H9 (cell line): ENCODE results near the gene ATG101. TPM values are rescaled to one million over a fixed set of nuclear protein-coding genes. Genes with fewer than 3 reads are reported as not detected.

Experiments
- DNase-seq: peaks from one replicate; pipeline ENCODE4 v3.0.0-alpha.2; 2017
- H2AFZ ChIP-seq: one replicate; pipeline ENCODE4 v1.6.1; 2013; ENCODE audit warnings: mild to moderate bottlenecking, low read length, control low read depth, moderate library complexity
- H2AK5ac ChIP-seq: 2 replicates; pipeline ENCODE4 v1.6.1; 2013; ENCODE audit warnings: low read length, control low read depth, mixed read lengths; ENCODE audit not compliant: insufficient read length
- H2BK120ac ChIP-seq: one replicate; pipeline ENCODE4 v1.6.1; 2013; ENCODE audit warnings: low read depth, mild to moderate bottlenecking, low read length, control low read depth, inconsistent platforms; ENCODE audit not compliant: poor library complexity, severe bottlenecking
- H2BK12ac ChIP-seq: 2 replicates; pipeline ENCODE4 v1.6.1; 2013; ENCODE audit warnings: low read length, control low read depth, mixed read lengths, low read depth; ENCODE audit not compliant: insufficient read length
- H2BK15ac ChIP-seq: 2 replicates; pipeline ENCODE4 v1.6.1; 2013; ENCODE audit warnings: low read depth, low read length, control low read depth
- H2BK20ac ChIP-seq: one replicate; pipeline ENCODE4 v1.6.1; 2013; ENCODE audit warnings: low read depth, mild to moderate bottlenecking, low read length, control low read depth, inconsistent platforms; ENCODE audit not compliant: poor library complexity, severe bottlenecking
- H2BK5ac ChIP-seq: 2 replicates; pipeline ENCODE4 v1.6.1; 2013; ENCODE audit warnings: low read length, control low read depth, mixed read lengths; ENCODE audit not compliant: insufficient read length
- H3K14ac ChIP-seq: 2 replicates; pipeline ENCODE4 v1.6.1; 2013; ENCODE audit warnings: low read length, control low read depth; ENCODE audit not compliant: insufficient read depth
- H3K18ac ChIP-seq: 2 replicates; pipeline ENCODE4 v1.6.1; 2013; ENCODE audit warnings: low read depth, mild to moderate bottlenecking, mixed read lengths, low read length, control low read depth; ENCODE audit not compliant: insufficient read length
- H3K23ac ChIP-seq: 2 replicates; pipeline ENCODE4 v1.6.1; 2013; ENCODE audit warnings: low read length, control low read depth, mixed read lengths, low read depth; ENCODE audit not compliant: insufficient read length
- H3K23me2 ChIP-seq: 2 replicates; pipeline ENCODE4 v1.6.1; 2013; ENCODE audit warnings: low read depth, mild to moderate bottlenecking, mixed read lengths, low read length, control low read depth; ENCODE audit not compliant: insufficient read length, poor library complexity, severe bottlenecking
- H3K27ac ChIP-seq: 2 replicates; pipeline ENCODE4 v1.5.1; 2013; ENCODE audit warnings: low read length, control low read depth, mixed read lengths, low read depth; ENCODE audit not compliant: insufficient read length
- H3K27me3 ChIP-seq: 2 replicates; pipeline ENCODE4 v1.6.1; 2013; ENCODE audit warnings: low read length, control low read depth, inconsistent platforms; ENCODE audit not compliant: insufficient read depth
- H3K4ac ChIP-seq: 2 replicates; pipeline ENCODE4 v1.6.1; 2013; ENCODE audit warnings: low read depth, mild to moderate bottlenecking, control low read depth, inconsistent platforms, low read length, moderate library complexity
- H3K4me1 ChIP-seq: 2 replicates; pipeline ENCODE4 v1.6.1; 2013; ENCODE audit warnings: low read length, control low read depth, inconsistent platforms; ENCODE audit not compliant: insufficient read depth
- H3K4me2 ChIP-seq: 2 replicates; pipeline ENCODE4 v1.6.1; 2013; ENCODE audit warnings: low read length, control low read depth, mixed read lengths; ENCODE audit not compliant: insufficient read length, insufficient read depth
- H3K56ac ChIP-seq: 2 replicates; pipeline ENCODE4 v1.6.1; 2013; ENCODE audit warnings: low read depth, mild to moderate bottlenecking, mixed read lengths, low read length, control low read depth; ENCODE audit not compliant: insufficient read length
- H3K79me1 ChIP-seq: 2 replicates; pipeline ENCODE4 v1.6.1; 2013; ENCODE audit warnings: low read depth, mild to moderate bottlenecking, moderate library complexity, low read length, control low read depth, inconsistent platforms; ENCODE audit not compliant: insufficient read depth, poor library complexity, severe bottlenecking
- H3K79me2 ChIP-seq: 2 replicates; pipeline ENCODE4 v1.6.1; 2013; ENCODE audit warnings: low read length, control low read depth, inconsistent platforms; ENCODE audit not compliant: insufficient read depth
- H3K9ac ChIP-seq: 2 replicates; pipeline ENCODE4 v1.6.1; 2013; ENCODE audit warnings: low read length, control low read depth, mixed read lengths; ENCODE audit not compliant: insufficient read length; ENCODE audit errors: extremely low read depth
- H3K9me3 ChIP-seq: one replicate; pipeline ENCODE4 v1.6.1; 2013; ENCODE audit warnings: low read depth, low read length, inconsistent platforms; ENCODE audit not compliant: control insufficient read depth
- H3T11ph ChIP-seq: one replicate; pipeline ENCODE4 v1.6.1; 2013; ENCODE audit warnings: mild to moderate bottlenecking, low read length, control low read depth, inconsistent platforms
- H4K20me1 ChIP-seq: one replicate; pipeline ENCODE4 v1.6.1; 2013; ENCODE audit not compliant: control insufficient read depth, insufficient read length, insufficient read depth
- H4K5ac ChIP-seq: 2 replicates; pipeline ENCODE4 v1.6.1; 2013; ENCODE audit warnings: low read depth, mild to moderate bottlenecking, mixed read lengths, low read length, control low read depth; ENCODE audit not compliant: insufficient read length
- H4K8ac ChIP-seq: replicated peaks from 2 replicates; pipeline ENCODE4 v1.6.1; 2013; ENCODE audit warnings: low read length, control low read depth, mixed read lengths, low read depth; ENCODE audit not compliant: insufficient read length
- H4K91ac ChIP-seq: 2 replicates; pipeline ENCODE4 v1.6.1; 2013; ENCODE audit warnings: low read depth, mild to moderate bottlenecking, moderate library complexity, mixed read lengths, low read length, control low read depth; ENCODE audit not compliant: insufficient read length
- H3K27ac Mint-ChIP-seq, 3 experiments: 2 replicates in 2 of 3; 3 replicates in 1 of 3; pipeline ENCODE4 v1.8.0; 2020 to 2021; ENCODE audit warnings: mixed read lengths in 3 of 3, mild to moderate bottlenecking in 1 of 3, moderate library complexity in 1 of 3
- H3K27me3 Mint-ChIP-seq: 2 replicates; pipeline ENCODE4 v1.8.0; 2021; ENCODE audit warnings: low read depth, mild to moderate bottlenecking, moderate library complexity, mixed read lengths
- H3K36me3 Mint-ChIP-seq, 3 experiments: 2 replicates in 2 of 3; 3 replicates in 1 of 3; pipeline ENCODE4 v1.8.0; 2020 to 2021; ENCODE audit warnings: low read depth in 3 of 3, mixed read lengths in 3 of 3; ENCODE audit not compliant: insufficient read depth in 1 of 3
- H3K4me1 Mint-ChIP-seq, 2 experiments: 2 replicates each; pipeline ENCODE4 v1.8.0; 2020; ENCODE audit warnings: mixed read lengths in 2 of 2
- H3K4me3 Mint-ChIP-seq, 2 experiments: 2 replicates in 1 of 2; 3 replicates in 1 of 2; pipeline ENCODE4 v1.8.0; 2020 to 2021; ENCODE audit warnings: mild to moderate bottlenecking in 2 of 2, mixed read lengths in 2 of 2, moderate library complexity in 1 of 2
- H3K9me3 Mint-ChIP-seq, 2 experiments: 2 replicates in 1 of 2; 3 replicates in 1 of 2; pipeline ENCODE4 v1.8.0; 2020; ENCODE audit warnings: mild to moderate bottlenecking in 2 of 2, mixed read lengths in 2 of 2, moderate library complexity in 1 of 2
- WGBS: extraction: QIAGEN DNeasy Blood & Tissue Kit; methylation state at CpG from one replicate; pipeline ENCODE4 v1.1.7; 2013; ENCODE audit warnings: missing lambda C conversion rate, low lambda C conversion rate, mixed read lengths; ENCODE audit not compliant: insufficient read length; ENCODE audit errors: extremely low coverage; 5-methylcytosine and 5-hydroxymethylcytosine counted together
- total RNA-seq: library from RNA; stranded (reverse); gene quantifications from 2 replicates; pipeline ENCODE4 v1.2.1, GENCODE V29; 2021
- TF ChIP-seq, protein P1 (sequence below): fragments of 200-600 bp; sonication (generic); conservative IDR thresholded peaks from 3 replicates; pipeline ENCODE4 v1.8.0; 2021; ENCODE audit warnings: antibody characterized with exemption, mild to moderate bottlenecking

The ATG101 gene
- total RNA-seq, 1 experiment from 2014 or later = 58.3 TPM

DNA sequence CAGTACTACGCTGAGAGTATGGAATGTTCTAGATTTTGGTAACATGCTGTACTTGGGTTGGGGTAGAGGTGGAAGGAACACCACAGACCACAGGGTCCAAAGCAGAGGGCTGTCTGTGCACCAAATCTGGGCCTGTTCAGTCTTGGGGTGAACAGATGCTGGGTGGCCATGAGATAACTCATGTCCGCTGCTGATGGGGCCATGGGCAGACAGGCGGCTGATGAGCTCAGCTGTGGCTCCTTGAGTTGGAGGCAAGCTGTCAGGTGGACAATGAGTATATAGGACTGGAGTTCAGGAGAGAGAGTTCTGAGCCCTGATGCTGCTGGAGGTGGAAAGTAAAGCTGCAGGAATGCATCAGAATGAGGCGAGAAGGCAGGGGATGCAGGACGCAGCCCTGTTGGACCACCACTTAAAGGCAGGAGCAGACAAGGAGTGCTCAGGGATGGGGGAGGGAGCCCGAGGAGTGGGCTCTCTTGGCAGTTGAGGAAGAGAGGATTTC is 16.0 kb downstream of the ATG101 start:
- H3K23ac ChIP-seq = no peak overlapping the region
- no peak overlapping the region for H3K56ac ChIP-seq
- TF ChIP-seq, protein P1, sequence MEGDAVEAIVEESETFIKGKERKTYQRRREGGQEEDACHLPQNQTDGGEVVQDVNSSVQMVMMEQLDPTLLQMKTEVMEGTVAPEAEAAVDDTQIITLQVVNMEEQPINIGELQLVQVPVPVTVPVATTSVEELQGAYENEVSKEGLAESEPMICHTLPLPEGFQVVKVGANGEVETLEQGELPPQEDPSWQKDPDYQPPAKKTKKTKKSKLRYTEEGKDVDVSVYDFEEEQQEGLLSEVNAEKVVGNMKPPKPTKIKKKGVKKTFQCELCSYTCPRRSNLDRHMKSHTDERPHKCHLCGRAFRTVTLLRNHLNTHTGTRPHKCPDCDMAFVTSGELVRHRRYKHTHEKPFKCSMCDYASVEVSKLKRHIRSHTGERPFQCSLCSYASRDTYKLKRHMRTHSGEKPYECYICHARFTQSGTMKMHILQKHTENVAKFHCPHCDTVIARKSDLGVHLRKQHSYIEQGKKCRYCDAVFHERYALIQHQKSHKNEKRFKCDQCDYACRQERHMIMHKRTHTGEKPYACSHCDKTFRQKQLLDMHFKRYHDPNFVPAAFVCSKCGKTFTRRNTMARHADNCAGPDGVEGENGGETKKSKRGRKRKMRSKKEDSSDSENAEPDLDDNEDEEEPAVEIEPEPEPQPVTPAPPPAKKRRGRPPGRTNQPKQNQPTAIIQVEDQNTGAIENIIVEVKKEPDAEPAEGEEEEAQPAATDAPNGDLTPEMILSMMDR = no peak
- no peak overlapping the region for H4K5ac ChIP-seq
- H3K27me3 ChIP-seq = no peaks in the 10 kb centered on the region
- no peak overlapping the region for H4K8ac ChIP-seq
- Mint-ChIP-seq H3K36me3 (no peaks in the 10 kb centered on the region), H3K4me3 (no peak overlapping the region), H3K4me1 (peaks cover 14 to 26% of the 10 kb centered on the region in 2 experiments), H3K27me3 (peaks cover 14% of the 10 kb centered on the region), H3K9me3 (no peaks in the 10 kb centered on the region), H3K27ac (no peak overlapping the region)
- H3K79me1 ChIP-seq = no peaks in the 10 kb centered on the region
- H2BK15ac ChIP-seq = no peak overlapping the region
- H3K18ac ChIP-seq = no peak overlapping the region
- no peak overlapping the region for H3K4me2 ChIP-seq
- no peaks in the 10 kb centered on the region for H4K20me1 ChIP-seq
- H3K4me1 ChIP-seq = no peaks in the 10 kb centered on the region; the same call in 1 of the 2 replicates
- no peak overlapping the region for H3K27ac ChIP-seq
- no peaks in the 10 kb centered on the region for H3K23me2 ChIP-seq
- no peaks in the 10 kb centered on the region for H3K9me3 ChIP-seq
- no peak overlapping the region for H2BK120ac ChIP-seq
- H2AFZ ChIP-seq = no peak overlapping the region
- H3K9ac ChIP-seq = no peak overlapping the region
- no CpG with 5 or more reads among the region's 6 CpGs for WGBS
- no peak overlapping the region for H3K4ac ChIP-seq
- H2BK5ac ChIP-seq = no peak overlapping the region
- no peaks in the 10 kb centered on the region for H3K79me2 ChIP-seq
- H2AK5ac ChIP-seq = no peak overlapping the region
- no peak for DNase-seq
- H4K91ac ChIP-seq = no peak overlapping the region
- no peak overlapping the region for H2BK20ac ChIP-seq
- H3T11ph ChIP-seq = no peak overlapping the region
- H3K14ac ChIP-seq = no peak overlapping the region
- H2BK12ac ChIP-seq = no peak overlapping the region
